Type B pancreatic cell (in vitro differentiated cells): ENCODE results near the gene SLC6A3. TPM values are rescaled to one million over a fixed set of nuclear protein-coding genes. Genes with fewer than 3 reads are reported as not detected.

Experiments
- DNase-seq: peaks from one replicate; pipeline ENCODE4 v3.0.0; 2021; ENCODE audit warnings: mixed read lengths; ENCODE audit not compliant: unreplicated experiment; ENCODE audit errors: extremely low spot score
- H3K27ac Mint-ChIP-seq: 2 replicates; pipeline ENCODE4 v1.8.0; 2021; ENCODE audit warnings: mild to moderate bottlenecking, mixed read lengths
- H3K27me3 Mint-ChIP-seq: 2 replicates; pipeline ENCODE4 v1.8.0; 2021; ENCODE audit warnings: mixed read lengths
- H3K36me3 Mint-ChIP-seq: 2 replicates; pipeline ENCODE4 v1.8.0; 2021; ENCODE audit warnings: mixed read lengths
- H3K4me1 Mint-ChIP-seq: one replicate; pipeline ENCODE4 v1.8.0; 2021; ENCODE audit warnings: mixed read lengths; ENCODE audit not compliant: unreplicated experiment
- H3K4me3 Mint-ChIP-seq: 2 replicates; pipeline ENCODE4 v1.8.0; 2021; ENCODE audit warnings: mild to moderate bottlenecking, mixed read lengths
- H3K9me3 Mint-ChIP-seq: 2 replicates; pipeline ENCODE4 v1.8.0; 2021; ENCODE audit warnings: mixed read lengths
- total RNA-seq: library from RNA; stranded (reverse); gene quantifications from 2 replicates; pipeline ENCODE4 v1.2.1, GENCODE V29; 2021; ENCODE audit warnings: low replicate concordance
- TF ChIP-seq, protein P1 (sequence below): fragments of 200-600 bp; sonication (generic); conservative IDR thresholded peaks from 2 replicates; pipeline ENCODE4 v1.5.0; 2021; ENCODE audit warnings: antibody characterized with exemption, mild to moderate bottlenecking

Gene SLC6A3
- total RNA-seq, 1 donor from 2014 or later = 0.19 TPM

DNA sequence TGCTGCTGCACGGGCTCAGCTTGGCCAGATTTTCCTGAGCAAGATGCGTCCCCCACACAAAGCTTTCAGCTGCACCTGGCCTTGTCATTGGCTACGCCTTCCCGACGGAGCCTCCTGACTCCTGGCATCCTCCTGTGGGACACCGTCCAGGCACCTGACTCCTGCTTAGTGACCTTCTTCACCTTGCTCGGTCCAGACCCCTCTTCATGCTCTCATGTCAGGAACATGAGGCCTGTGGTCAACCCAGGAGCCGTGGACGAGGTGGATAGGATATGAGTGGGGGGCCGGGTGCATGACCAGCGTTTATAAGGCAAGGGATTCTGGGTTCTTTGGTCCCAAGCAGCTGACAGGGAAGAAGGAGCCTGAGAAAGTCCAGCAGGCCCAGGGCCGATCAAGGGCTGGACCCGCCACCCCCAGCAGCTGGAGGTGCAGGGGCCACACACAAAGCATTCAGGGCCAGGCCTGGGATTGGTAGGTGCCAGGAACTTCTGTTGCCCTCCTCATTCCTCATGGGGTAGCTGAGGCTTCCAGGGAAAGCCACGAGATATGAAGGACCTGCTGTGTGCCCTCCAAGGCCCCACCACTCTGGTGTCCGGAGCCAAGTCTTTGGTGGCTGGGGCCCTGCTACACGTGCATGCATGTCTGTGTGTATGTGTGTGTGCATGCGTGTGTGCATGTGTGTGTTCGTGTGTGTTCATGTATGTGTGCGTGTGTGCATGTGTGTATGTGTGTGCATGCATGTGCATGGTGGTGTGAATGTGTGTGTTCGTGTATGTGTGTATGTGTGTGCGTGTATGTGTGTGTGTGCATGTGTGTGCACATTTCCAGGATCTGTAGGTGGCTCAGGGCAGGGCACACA is 34.9 kb downstream of the SLC6A3 start:
- Mint-ChIP-seq H3K4me3 (no peak overlapping the region), H3K27ac (no peak overlapping the region), H3K9me3 (no peaks in the 10 kb centered on the region), H3K27me3 (peaks cover 31% of the 10 kb centered on the region), H3K4me1 (peaks cover 5% of the 10 kb centered on the region), H3K36me3 (no peaks in the 10 kb centered on the region)
- TF ChIP-seq, protein P1, sequence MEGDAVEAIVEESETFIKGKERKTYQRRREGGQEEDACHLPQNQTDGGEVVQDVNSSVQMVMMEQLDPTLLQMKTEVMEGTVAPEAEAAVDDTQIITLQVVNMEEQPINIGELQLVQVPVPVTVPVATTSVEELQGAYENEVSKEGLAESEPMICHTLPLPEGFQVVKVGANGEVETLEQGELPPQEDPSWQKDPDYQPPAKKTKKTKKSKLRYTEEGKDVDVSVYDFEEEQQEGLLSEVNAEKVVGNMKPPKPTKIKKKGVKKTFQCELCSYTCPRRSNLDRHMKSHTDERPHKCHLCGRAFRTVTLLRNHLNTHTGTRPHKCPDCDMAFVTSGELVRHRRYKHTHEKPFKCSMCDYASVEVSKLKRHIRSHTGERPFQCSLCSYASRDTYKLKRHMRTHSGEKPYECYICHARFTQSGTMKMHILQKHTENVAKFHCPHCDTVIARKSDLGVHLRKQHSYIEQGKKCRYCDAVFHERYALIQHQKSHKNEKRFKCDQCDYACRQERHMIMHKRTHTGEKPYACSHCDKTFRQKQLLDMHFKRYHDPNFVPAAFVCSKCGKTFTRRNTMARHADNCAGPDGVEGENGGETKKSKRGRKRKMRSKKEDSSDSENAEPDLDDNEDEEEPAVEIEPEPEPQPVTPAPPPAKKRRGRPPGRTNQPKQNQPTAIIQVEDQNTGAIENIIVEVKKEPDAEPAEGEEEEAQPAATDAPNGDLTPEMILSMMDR = no peak
- no peak for DNase-seq

GRCh38 chr5:1409381-1410110 is 35.7 kb downstream of the SLC6A3 start:
- Mint-ChIP-seq H3K27ac (no peak overlapping the region), H3K4me3 (no peak overlapping the region), H3K9me3 (no peaks in the 10 kb centered on the region), H3K36me3 (no peaks in the 10 kb centered on the region), H3K27me3 (peaks cover 35% of the 10 kb centered on the region), H3K4me1 (peaks cover 5% of the 10 kb centered on the region)
- no peak for DNase-seq
- TF ChIP-seq, protein P1 = no peak

DNA sequence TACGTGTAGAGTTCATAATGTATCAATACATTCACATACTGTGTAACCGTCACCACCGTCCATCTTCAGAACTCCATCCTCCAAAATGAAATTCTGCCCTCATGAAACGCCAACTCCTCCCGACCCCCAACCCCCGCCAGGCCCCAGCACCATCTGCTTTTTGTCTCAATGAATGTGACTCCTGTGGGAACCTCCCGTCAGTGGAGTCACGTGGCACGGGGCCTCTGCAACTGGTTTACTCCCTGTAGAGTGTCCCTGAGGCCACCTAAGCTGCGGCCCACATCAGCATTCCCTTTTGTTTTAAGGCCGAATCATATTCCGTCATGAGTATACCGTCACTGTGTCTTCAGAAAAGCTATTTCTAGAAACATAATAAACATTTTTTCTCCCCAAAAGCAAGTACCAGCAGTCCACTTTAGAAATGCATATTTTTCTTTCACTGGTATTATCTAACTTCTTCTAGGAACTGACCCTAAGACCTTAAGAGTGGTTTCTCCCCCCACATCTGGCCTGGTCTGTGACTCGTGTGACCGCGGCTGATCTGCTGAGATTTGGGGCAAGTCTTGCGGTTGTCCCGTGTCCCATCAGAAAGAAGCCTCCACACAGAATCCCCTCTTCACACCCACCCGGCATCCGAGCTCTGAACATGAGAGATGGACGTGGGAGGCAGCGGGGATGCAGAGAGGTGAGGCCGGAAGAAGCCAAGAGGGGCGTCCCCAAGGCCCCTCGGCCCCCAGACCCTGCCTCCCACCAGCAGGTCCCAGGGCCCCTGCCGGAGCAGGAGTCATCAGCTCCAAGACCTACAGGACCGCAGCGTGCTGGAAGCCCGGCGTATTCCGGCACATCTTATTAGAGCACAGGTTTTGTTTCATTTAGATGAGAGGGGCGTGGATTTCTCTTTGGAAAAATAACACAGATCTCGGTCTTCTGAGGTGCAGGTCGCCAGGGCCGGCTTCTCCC is 38.3 kb downstream of the SLC6A3 start:
- no peak for DNase-seq
- H3K27ac Mint-ChIP-seq = no peak overlapping the region
- no peaks in the 10 kb centered on the region for H3K36me3 Mint-ChIP-seq
- no peaks in the 10 kb centered on the region for H3K9me3 Mint-ChIP-seq
- TF ChIP-seq, protein P1 = no peak
- H3K4me1 Mint-ChIP-seq = peaks cover 5% of the 10 kb centered on the region
- no peak overlapping the region for H3K4me3 Mint-ChIP-seq
- peaks cover 44% of the 10 kb centered on the region for H3K27me3 Mint-ChIP-seq

- DNase-seq = no peak
- Mint-ChIP-seq H3K9me3 (no peaks in the 10 kb centered on the region), H3K27ac (no peak overlapping the region), H3K4me1 (peaks cover 5% of the 10 kb centered on the region), H3K36me3 (no peaks in the 10 kb centered on the region), H3K27me3 (peaks cover 40% of the 10 kb centered on the region), H3K4me3 (no peak overlapping the region)
- TF ChIP-seq, protein P1 = no peak
Observed at GRCh38 chr5:1405539-1406530, 39.4 kb downstream of the SLC6A3 start.
